HG03108 (cell line): Measurements from ENCODE around the gene DPP8.
A peak's percentile ranks its signal among the peaks of the same experiment; 100 is the strongest.
"Not testable (repeated sequence)": the region's sequence is repeated elsewhere in the genome, so short reads cannot be mapped to it uniquely, and the experiment has no call there.

Source experiments
- ATAC-seq: cut with Tn5 transposase; IDR thresholded peaks from one replicate; pipeline ENCODE4 v1.9.1; 2021; ENCODE audit warnings: moderate library complexity; ENCODE audit not compliant: unreplicated experiment

Gene DPP8

GRCh38 chr15:65516997-65517865 lies at the start of gene DPP8:
TSS of gene DPP8 (minus strand) at chr15:65517689. CDS start at chr15:65512553, 5,136 bp downstream.
- ATAC-seq, result peak; percentile 95

GRCh38 chr15:65561934-65562333 lies 44.4 kb upstream of the DPP8 start:
- no peak for ATAC-seq

- no peak for ATAC-seq
These were observed 42.5 kb upstream of the DPP8 start for GRCh38 chr15:65559941-65560340.

GRCh38 chr15:65558997-65559760 lies 41.7 kb upstream of the DPP8 start:
- no peak for ATAC-seq

- no peak for ATAC-seq
These were observed 40.8 kb upstream of the DPP8 start for GRCh38 chr15:65558336-65558735.

GRCh38 chr15:65556622-65557021 lies 39.1 kb upstream of the DPP8 start:
- ATAC-seq, result no peak

GRCh38 chr15:65553691-65554090 lies 36.2 kb upstream of the DPP8 start:
- no peak for ATAC-seq

GRCh38 chr15:65552851-65553250 lies 35.4 kb upstream of the DPP8 start:
- not testable (repeated sequence) for ATAC-seq

- ATAC-seq, result no peak
These were observed 33.7 kb upstream of the DPP8 start for GRCh38 chr15:65551183-65551582.

- no peak for ATAC-seq
These were observed 33.2 kb upstream of the DPP8 start for GRCh38 chr15:65550681-65551098.

- ATAC-seq, result not testable (repeated sequence)
These were observed 31.8 kb upstream of the DPP8 start for GRCh38 chr15:65549288-65549687.

GRCh38 chr15:65547841-65548240 lies 30.4 kb upstream of the DPP8 start:
- no peak for ATAC-seq

- ATAC-seq, result no peak
These were observed 23.8 kb upstream of the DPP8 start for GRCh38 chr15:65541231-65541820.

GRCh38 chr15:65540314-65540713 lies 22.8 kb upstream of the DPP8 start:
- no peak for ATAC-seq

GRCh38 chr15:65535192-65535591 lies 17.7 kb upstream of the DPP8 start:
- no peak for ATAC-seq

GRCh38 chr15:65533057-65533756 lies 15.7 kb upstream of the DPP8 start:
- no peak for ATAC-seq

- ATAC-seq, result no peak
These were observed 15.2 kb upstream of the DPP8 start for GRCh38 chr15:65532738-65533051.

- peak; percentile 82 for ATAC-seq
These were observed 13.0 kb upstream of the DPP8 start, which contains the start of gene HACD3 for GRCh38 chr15:65530318-65531111. TSS of gene HACD3 (plus strand) at chr15:65530463. CDS start at chr15:65530632, 169 bp downstream.

GRCh38 chr15:65529762-65530317 lies 12.4 kb upstream of the DPP8 start:
- no peak for ATAC-seq
